Nephron (organoid): ENCODE data around the gene GSG1L.

Experiments used
- H3K27ac Mint-ChIP-seq, 3 experiments: 2 replicates each; pipeline ENCODE4 v1.8.0; 2020; ENCODE audit warnings: mixed read lengths in 3 of 3, mild to moderate bottlenecking in 2 of 3, moderate library complexity in 1 of 3
- H3K27me3 Mint-ChIP-seq: 2 replicates; pipeline ENCODE4 v1.8.0; 2021; ENCODE audit warnings: low read depth, mild to moderate bottlenecking, moderate library complexity, mixed read lengths
- H3K36me3 Mint-ChIP-seq: 2 replicates; pipeline ENCODE4 v1.8.0; 2020; ENCODE audit warnings: low read depth, mixed read lengths
- H3K4me1 Mint-ChIP-seq: 2 replicates; pipeline ENCODE4 v1.8.0; 2020; ENCODE audit warnings: mixed read lengths
- H3K4me3 Mint-ChIP-seq, 3 experiments: 2 replicates each; pipeline ENCODE4 v1.8.0; 2020; ENCODE audit warnings: mild to moderate bottlenecking in 3 of 3, mixed read lengths in 3 of 3, moderate library complexity in 2 of 3
- H3K9me3 Mint-ChIP-seq: 2 replicates; pipeline ENCODE4 v1.8.0; 2020; ENCODE audit warnings: mixed read lengths
- CTCF ChIP-seq, 3 experiments: fragments of 200-600 bp; sonication (generic); IDR thresholded peaks; one replicate each; pipeline ENCODE4 v1.5.0; 2021; ENCODE audit warnings: antibody characterized with exemption in 3 of 3; ENCODE audit not compliant: unreplicated experiment in 3 of 3

GSG1L gene

DNA sequence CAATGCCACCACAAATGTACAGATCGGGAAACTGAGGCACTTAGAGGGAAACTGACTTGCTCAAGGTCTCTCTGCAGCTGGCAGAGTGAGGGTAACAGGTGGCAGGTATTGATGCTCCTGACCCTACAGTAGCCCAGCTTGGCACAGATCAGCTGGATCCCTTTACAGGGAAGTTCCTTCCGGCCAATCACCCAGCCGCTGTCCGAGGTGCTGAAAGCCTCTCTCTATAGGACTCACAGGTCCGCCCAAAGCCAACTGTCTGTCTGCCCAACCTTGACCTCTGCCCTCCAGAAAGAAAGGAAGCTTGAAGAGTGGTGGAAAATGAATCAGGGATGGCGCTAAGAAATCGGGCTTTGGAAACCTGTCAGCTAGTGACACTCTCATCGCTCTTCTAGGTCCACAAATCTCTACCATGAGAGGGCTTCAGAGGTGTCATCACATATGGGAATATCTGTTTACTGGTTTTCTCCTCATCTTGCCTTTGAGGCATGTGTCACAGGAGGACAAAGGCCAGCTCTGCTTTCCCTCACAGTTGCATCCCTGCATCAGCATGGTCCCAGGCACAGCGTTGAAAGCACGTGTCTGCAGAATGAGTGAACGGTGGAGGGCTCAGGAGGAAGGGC is 267.4 kb downstream of the GSG1L start:
- Mint-ChIP-seq H3K27me3 (peaks cover 16% of the 10 kb centered on the region), H3K36me3 (no peaks in the 10 kb centered on the region), H3K4me3 (no peak overlapping the region), H3K4me1 (no peaks in the 10 kb centered on the region), H3K9me3 (no peaks in the 10 kb centered on the region), H3K27ac (no peak overlapping the region)
- TF ChIP-seq CTCF (IDR thresholded peaks at IDR 0.05; ENCODE audit: unreplicated experiment in 3 of 3), result no peak

- H3K36me3 Mint-ChIP-seq, result no peaks in the 10 kb centered on the region
- H3K4me1 Mint-ChIP-seq, result no peaks in the 10 kb centered on the region
- H3K27ac Mint-ChIP-seq, result no peak overlapping the region
- H3K4me3 Mint-ChIP-seq, result no peak overlapping the region
- no peak for TF ChIP-seq CTCF (IDR thresholded peaks at IDR 0.05; ENCODE audit: unreplicated experiment in 3 of 3)
- H3K27me3 Mint-ChIP-seq, result peaks cover 16% of the 10 kb centered on the region
- H3K9me3 Mint-ChIP-seq, result no peaks in the 10 kb centered on the region
These were observed 270.3 kb downstream of the GSG1L start for GRCh38 chr16:27793249-27793622.

DNA sequence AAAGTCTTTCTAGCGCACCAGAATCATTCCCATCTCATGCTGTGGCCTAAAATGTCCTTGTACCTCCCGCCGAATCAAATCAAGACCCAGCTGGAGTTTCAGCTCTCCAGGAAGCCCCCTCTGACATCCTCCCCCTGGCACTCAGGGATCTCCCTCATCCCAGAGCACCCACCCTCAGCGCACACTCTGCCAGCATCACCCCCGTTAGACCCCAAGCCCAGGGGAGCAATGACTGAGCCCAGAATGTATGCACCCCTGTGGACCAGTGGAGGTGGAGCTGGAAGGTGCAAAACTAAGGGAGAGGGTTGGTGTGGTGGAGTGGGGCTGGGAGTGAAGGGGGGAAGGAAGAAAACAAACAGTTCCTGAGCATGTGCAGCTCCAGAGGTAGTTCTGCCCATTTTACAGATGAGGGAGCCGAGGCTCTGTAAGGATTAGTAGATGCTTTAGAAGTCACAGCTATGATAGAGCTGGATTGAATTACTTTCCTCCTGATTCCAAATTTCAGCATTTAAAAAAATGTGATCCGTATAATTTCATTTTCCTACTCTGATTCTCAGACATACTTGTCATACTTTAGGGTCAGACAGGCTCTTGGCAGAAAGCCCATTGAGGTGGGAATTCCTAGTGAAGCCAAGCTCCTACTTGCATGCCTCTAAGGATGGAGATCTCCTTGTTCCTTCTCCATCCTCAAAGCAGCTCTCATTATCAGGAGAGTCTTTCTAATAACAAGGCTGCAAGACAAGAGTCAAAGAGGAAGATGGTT is 270.8 kb downstream of the GSG1L start:
- H3K36me3 Mint-ChIP-seq, result no peaks in the 10 kb centered on the region
- no peak overlapping the region for H3K27ac Mint-ChIP-seq
- H3K4me3 Mint-ChIP-seq, result no peak overlapping the region
- H3K4me1 Mint-ChIP-seq, result no peaks in the 10 kb centered on the region
- peaks cover 12% of the 10 kb centered on the region for H3K27me3 Mint-ChIP-seq
- H3K9me3 Mint-ChIP-seq, result no peaks in the 10 kb centered on the region
- TF ChIP-seq CTCF (IDR thresholded peaks at IDR 0.05; ENCODE audit: unreplicated experiment in 3 of 3), result no peak

GRCh38 chr16:27791404-27791719 is 272.2 kb downstream of the GSG1L start:
- H3K4me1 Mint-ChIP-seq, result no peaks in the 10 kb centered on the region
- H3K36me3 Mint-ChIP-seq, result no peaks in the 10 kb centered on the region
- H3K27me3 Mint-ChIP-seq, result peaks cover 15% of the 10 kb centered on the region
- no peak for TF ChIP-seq CTCF (IDR thresholded peaks at IDR 0.05; ENCODE audit: unreplicated experiment in 3 of 3)
- no peak overlapping the region for H3K27ac Mint-ChIP-seq
- no peak overlapping the region for H3K4me3 Mint-ChIP-seq
- no peaks in the 10 kb centered on the region for H3K9me3 Mint-ChIP-seq

GRCh38 chr16:27790546-27791403 is 272.7 kb downstream of the GSG1L start:
- Mint-ChIP-seq H3K36me3 (no peaks in the 10 kb centered on the region), H3K4me3 (no peak overlapping the region), H3K9me3 (no peaks in the 10 kb centered on the region), H3K4me1 (no peaks in the 10 kb centered on the region), H3K27me3 (peaks cover 9% of the 10 kb centered on the region), H3K27ac (no peak overlapping the region)
- no peak for TF ChIP-seq CTCF (IDR thresholded peaks at IDR 0.05; ENCODE audit: unreplicated experiment in 3 of 3)
